Spleen (tissue), 7 donors: ENCODE results near the gene SF3A1.

Experiments used
- CTCF ChIP-seq, 11 experiments: fragments of 200-600 bp in 7 of 11; fragments of 450-650 bp in 4 of 11; sonication (generic) in 4 of 11; IDR thresholded peaks in 8 of 11; conservative IDR thresholded peaks in 3 of 11; 1 replicate in 7 of 11; 2 replicates in 4 of 11; pipeline versions ENCODE4 v1.4.0 to v1.8.0; 2016 to 2021; ENCODE audit warnings: antibody characterized with exemption in 11 of 11, inconsistent platforms in 4 of 11, mild to moderate bottlenecking in 1 of 11
- POLR2A ChIP-seq, 3 donors: fragments of 450-650 bp; IDR thresholded peaks; one replicate each; pipeline ENCODE4 v1.5.1; 2017; ENCODE audit warnings: antibody characterized with exemption in 3 of 3, mild to moderate bottlenecking in 1 of 3
- POLR2AphosphoS5 ChIP-seq, 3 donors: sonication (generic); formaldehyde crosslinking; IDR thresholded peaks; one replicate each; pipeline ENCODE4 v1.5.1; 2017; ENCODE audit warnings: antibody characterized with exemption in 3 of 3
- donor health status: DM: no; HTN: no; CAD: no; lungs with moderate emphysema.
- donor health status: DM: no; HTN: no; CAD: no.
- donor health status: DM: no; HTN: no; CAD: no.

GRCh38 chr22:30317778-30318177, 38.9 kb downstream of the SF3A1 start:
- no peak for TF ChIP-seq CTCF (IDR thresholded peaks at IDR 0.05 in 8 of 11, conservative IDR thresholded peaks at IDR 0.05 in 3 of 11)
- no peak for TF ChIP-seq POLR2A (IDR thresholded peaks at IDR 0.05)
- no peak for TF ChIP-seq POLR2AphosphoS5 (IDR thresholded peaks at IDR 0.05)
